PC-3 (cell line): ENCODE results near the gene RNF138. TPM values are rescaled to one million over a fixed set of nuclear protein-coding genes. Genes with fewer than 3 reads are reported as not detected.

ENCODE experiments used
- ATAC-seq: fragments of 200-7000 bp; cut with Tn5 transposase; 2 replicates; pipeline ENCODE4 v1.9.1; 2020; ENCODE audit warnings: mild to moderate bottlenecking, moderate library complexity
- Bru-seq: library from RNA; stranded (reverse); fragments of 400-500 nt; gene quantifications from one replicate; lab custom pipeline; 2021; lab: Mats Ljungman, UMichigan
- BruChase-seq, 2 experiments: library from RNA; stranded (reverse); fragments of 400-500 nt; gene quantifications; one replicate each; lab custom pipeline; 2021; lab: Mats Ljungman, UMichigan
- BruUV-seq: library from RNA; stranded (reverse); fragments of 400-500 nt; replicated peaks from 2 replicates; lab custom pipeline; 2021; lab: Mats Ljungman, UMichigan
- CTCF ChIA-PET: fragments of 300-600 bp; sonication (Branson Sonifier 250); formaldehyde crosslinking; loops from one replicate; lab custom pipeline; 2022; ENCODE audit warnings: antibody characterized with exemption; lab: Charles Lee
- POLR2A ChIA-PET: fragments of 300-600 bp; sonication (Branson Sonifier 250); formaldehyde crosslinking; loops from one replicate; lab custom pipeline; 2022; ENCODE audit warnings: antibody characterized with exemption; ENCODE audit not compliant: unreplicated experiment; lab: Charles Lee
- DNase-seq: peaks from one replicate; pipeline ENCODE4 v3.0.0-alpha.2; 2015
- H2AFZ ChIP-seq: fragments of 300-600 bp; sonication (generic); 2 replicates; pipeline ENCODE4 v1.6.0; 2016; ENCODE audit warnings: antibody characterized with exemption, low read length
- H3F3A ChIP-seq: fragments of 300-600 bp; sonication (generic); one replicate; pipeline ENCODE4 v1.6.0; 2017; ENCODE audit warnings: antibody characterized with exemption, low read length, control low read depth, mild to moderate bottlenecking; ENCODE audit not compliant: unreplicated experiment
- H3K27ac ChIP-seq: fragments of 300-600 bp; sonication (generic); 2 replicates; pipeline ENCODE4 v1.5.1; 2016; ENCODE audit warnings: mild to moderate bottlenecking, low read length
- H3K27me3 ChIP-seq: fragments of 300-600 bp; sonication (generic); 2 replicates; pipeline ENCODE4 v1.6.1; 2016; ENCODE audit warnings: low read length, mixed read lengths
- H3K36me3 ChIP-seq: fragments of 300-600 bp; sonication (generic); 2 replicates; pipeline ENCODE4 v1.6.1; 2016; ENCODE audit warnings: low read depth, mixed run types, low read length, mixed read lengths
- H3K4me1 ChIP-seq: fragments of 300-600 bp; sonication (generic); 2 replicates; pipeline ENCODE4 v1.5.1; 2016; ENCODE audit warnings: low read length; ENCODE audit not compliant: insufficient read depth
- H3K4me2 ChIP-seq: fragments of 300-600 bp; sonication (generic); 2 replicates; pipeline ENCODE4 v1.6.0; 2016; ENCODE audit warnings: low read length
- H3K4me3 ChIP-seq: fragments of 300-600 bp; sonication (generic); 2 replicates; pipeline ENCODE4 v1.5.1; 2016; ENCODE audit warnings: mild to moderate bottlenecking, low read length, mixed read lengths
- H3K79me2 ChIP-seq: fragments of 300-600 bp; sonication (generic); 2 replicates; pipeline ENCODE4 v1.6.1; 2017; ENCODE audit warnings: low read length, mixed read lengths
- H3K9ac ChIP-seq: fragments of 300-600 bp; sonication (generic); 2 replicates; pipeline ENCODE4 v1.6.0; 2016; ENCODE audit warnings: mild to moderate bottlenecking, low read length
- H3K9me2 ChIP-seq: fragments of 300-600 bp; sonication (generic); replicated peaks from 2 replicates; pipeline ENCODE4 v1.6.1; 2016; ENCODE audit warnings: mixed run types, low read length, mixed read lengths
- H3K9me3 ChIP-seq: fragments of 300-600 bp; sonication (generic); 2 replicates; pipeline ENCODE4 v1.6.1; 2016; ENCODE audit warnings: low read length, mixed read lengths
- H4K20me1 ChIP-seq: fragments of 300-600 bp; sonication (generic); 2 replicates; pipeline ENCODE4 v1.6.1; 2016; ENCODE audit warnings: low read length, mixed read lengths
- CTCF ChIP-seq: fragments of 300-600 bp; sonication (generic); conservative IDR thresholded peaks from 2 replicates; pipeline ENCODE4 v1.5.1; 2017; ENCODE audit warnings: antibody characterized with exemption, low read depth, mild to moderate bottlenecking, low read length
- EZH2 ChIP-seq: fragments of 300-600 bp; sonication (generic); IDR thresholded peaks from one replicate; pipeline ENCODE4 v1.6.1; 2017; ENCODE audit warnings: antibody characterized with exemption, mild to moderate bottlenecking, low read length; ENCODE audit not compliant: unreplicated experiment
- EZH2phosphoT487 ChIP-seq: fragments of 300-600 bp; sonication (generic); IDR thresholded peaks from 2 replicates; pipeline ENCODE4 v1.6.1; 2018; ENCODE audit warnings: mild to moderate bottlenecking, antibody characterized with exemption, low read length, borderline replicate concordance
- intact Hi-C: fragments of 100-400 bp; cut with micrococcal nuclease; formaldehyde crosslinking; loops from 2 replicates; pipeline ENCODE4 v1.9.0; 2023
- long read RNA-seq: library from polyadenylated mRNA; unstranded; transcript quantifications from one replicate; pipeline ENCODE4 v2.0.0, GENCODE V29; 2021; ENCODE audit not compliant: unreplicated experiment
- total RNA-seq: library from RNA; depleted of rRNA; stranded (reverse); fragments of >200 nt; gene quantifications from 2 replicates; pipeline ENCODE4 v1.2.3, GENCODE V29; 2014; rRNA removed

Gene RNF138, protein sequence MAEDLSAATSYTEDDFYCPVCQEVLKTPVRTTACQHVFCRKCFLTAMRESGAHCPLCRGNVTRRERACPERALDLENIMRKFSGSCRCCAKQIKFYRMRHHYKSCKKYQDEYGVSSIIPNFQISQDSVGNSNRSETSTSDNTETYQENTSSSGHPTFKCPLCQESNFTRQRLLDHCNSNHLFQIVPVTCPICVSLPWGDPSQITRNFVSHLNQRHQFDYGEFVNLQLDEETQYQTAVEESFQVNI
- total RNA-seq: 4.9 and 15.3 TPM in 2 replicates
- Bru-seq, nascent RNA: percentile 71 among the genes with signal in this experiment
- percentile 75 among the genes with signal in this experiment for BruChase-seq, experiment 1, labeled RNA remaining after a 6-hour chase
- percentile 80 among the genes with signal in this experiment for BruChase-seq, experiment 2, labeled RNA remaining after a 2-hour chase
- long read RNA-seq, transcript RNF138-202 (8 exons, 3,570 nt): major isoform, 18 of 51 reads
- long read RNA-seq, partial matches to known transcripts: 20 of 51 reads
- long read RNA-seq, other reads (novel, unspliced or antisense): 11 of 51 reads

DNA sequence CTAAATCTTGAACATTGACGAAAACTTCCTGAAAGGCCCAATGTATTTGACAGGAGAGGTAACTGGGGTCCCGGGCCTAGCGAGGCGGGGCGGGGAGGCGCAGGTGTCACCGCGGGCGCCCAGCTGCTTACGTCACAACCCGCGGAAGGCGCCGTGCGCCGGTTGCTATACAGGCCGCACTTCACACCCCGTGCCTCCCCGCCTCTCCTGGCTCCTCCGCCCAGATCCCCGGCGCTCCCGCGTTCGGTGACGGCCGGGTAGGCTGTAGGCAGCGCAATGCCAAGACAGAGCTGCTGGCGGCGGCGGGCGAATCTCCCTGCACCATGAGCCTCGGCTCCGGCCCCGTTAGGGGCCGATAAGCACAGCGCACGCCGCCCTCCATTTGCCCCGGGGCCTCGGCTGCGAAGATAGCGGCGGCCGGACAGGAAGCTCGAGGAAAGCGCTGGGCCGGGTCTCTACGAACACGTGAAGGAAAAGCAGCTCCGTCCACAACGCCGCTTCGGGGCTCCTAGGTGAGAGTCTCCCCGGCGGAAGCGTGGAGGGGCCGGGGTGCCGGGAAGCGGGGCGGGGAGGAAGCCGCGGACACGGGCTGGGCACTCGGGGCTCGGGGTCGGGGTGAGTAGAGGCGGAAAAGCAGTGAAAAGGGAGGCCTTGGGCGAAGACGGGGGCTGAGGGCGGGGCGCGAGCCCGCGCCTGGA, at the start of gene RNF138:
RNF138 (plus strand) TSS at position 151 of the 698 bp plus-strand sequence. CDS start 903 bp downstream, outside the sequence.
- POLR2A ChIA-PET: interaction anchor here (0.6 kb wide), 2 partner anchors 72 to 153 kb away, joined by 3 to 6 read pairs; no protein-coding TSS in a partner anchor
- Histone ChIP-seq H3K36me3 (no peaks in the 10 kb centered on the region), H3K79me2 (peaks cover 44% of the 10 kb centered on the region), H3F3A (no peaks in the 10 kb centered on the region), H3K4me1 (peaks cover 3% of the 10 kb centered on the region; the same call in 1 of the 2 replicates), H3K4me2 (peak within 1 kb of the TSS; percentile 90), H3K4me3 (peak within 1 kb of the TSS; percentile 82), H3K9ac (peak within 1 kb of the TSS; percentile 83), H3K9me2 (no peaks in the 10 kb centered on the region), H3K27ac (peak within 1 kb of the TSS; percentile 79), H2AFZ (peak within 1 kb of the TSS; percentile 82), H4K20me1 (peaks cover 4% of the 10 kb centered on the region), H3K9me3 (no peaks in the 10 kb centered on the region), H3K27me3 (no peaks in the 10 kb centered on the region)
- ATAC-seq (peak; percentile 60), DNase-seq (peak; percentile 54)
- TSS peak; percentile 67 for BruUV-seq
- CTCF ChIA-PET: no interaction called here
- intact Hi-C loops: loop anchor here (1.0 kb wide), 1 partner anchor 149 kb away; the partner anchor contains the start of gene TRAPPC8
- no peak for TF ChIP-seq EZH2
- no peak for TF ChIP-seq CTCF
- TF ChIP-seq EZH2phosphoT487: no peak

DNA sequence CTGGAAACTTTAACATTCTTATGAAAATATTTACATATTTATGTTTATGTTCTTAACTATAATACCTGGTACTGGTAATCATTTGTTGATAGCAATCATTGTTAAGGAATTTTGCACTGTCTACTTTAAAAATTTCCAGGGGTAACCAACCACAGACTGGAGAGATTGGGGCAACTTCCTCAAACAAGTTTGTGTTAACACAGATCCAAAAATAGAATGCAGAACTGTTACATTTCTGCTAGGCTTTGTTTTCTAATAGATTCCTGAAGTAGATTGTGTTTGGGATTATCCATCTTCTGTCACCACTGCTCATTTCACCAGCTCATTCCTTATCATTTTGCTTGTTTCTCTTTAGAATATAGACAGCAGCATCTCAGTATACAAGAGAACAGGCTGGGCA, 49.3 kb upstream of the RNF138 start:
- intact Hi-C loops: no loop called here
- no TSS peak for BruUV-seq

More for the DNA sequence above, 49.3 kb upstream of the RNF138 start:
- Histone ChIP-seq H3K9ac (no peak overlapping the region), H3K4me3 (no peak overlapping the region), H4K20me1 (no peaks in the 10 kb centered on the region), H3K4me2 (no peak overlapping the region), H3K9me3 (no peaks in the 10 kb centered on the region), H3K36me3 (no peaks in the 10 kb centered on the region), H3F3A (no peaks in the 10 kb centered on the region), H3K27ac (no peak overlapping the region), H3K27me3 (no peaks in the 10 kb centered on the region), H2AFZ (no peak overlapping the region), H3K4me1 (no peaks in the 10 kb centered on the region), H3K9me2 (no peaks in the 10 kb centered on the region), H3K79me2 (no peaks in the 10 kb centered on the region)
- ATAC-seq (no peak), DNase-seq (no peak)
- ChIA-PET CTCF (no interaction called here), POLR2A (no interaction called here)
- TF ChIP-seq EZH2phosphoT487: no peak
- TF ChIP-seq EZH2: no peak
- no peak for TF ChIP-seq CTCF
